HG02870 (cell line): ENCODE results near the gene PHKG2.

Experiments
- ATAC-seq: cut with Tn5 transposase; IDR thresholded peaks from one replicate; pipeline ENCODE4 v1.9.1; 2021; ENCODE audit warnings: mild to moderate bottlenecking, moderate library complexity; ENCODE audit not compliant: unreplicated experiment

The PHKG2 gene

DNA sequence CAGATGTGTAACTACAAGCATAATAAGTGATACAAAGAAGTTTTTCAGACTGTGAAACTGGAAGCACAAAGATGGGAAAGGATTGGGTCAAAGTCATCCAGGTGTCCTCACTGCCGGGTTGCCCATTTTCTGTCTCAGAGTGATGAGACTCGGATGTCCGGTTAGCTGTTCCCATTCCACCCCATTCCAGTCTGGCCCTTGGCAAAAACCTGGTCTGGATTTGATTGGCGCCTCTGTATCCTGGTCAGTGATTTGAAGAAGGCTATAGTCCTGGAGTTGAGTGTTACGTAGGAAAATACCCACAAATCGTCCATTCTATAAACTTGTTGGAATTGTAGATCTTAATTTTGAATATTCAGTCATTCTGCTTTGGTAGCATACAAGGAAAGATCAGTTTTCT, 19.9 kb upstream of the PHKG2 start:
- ATAC-seq = no peak

- no peak for ATAC-seq
Observed at GRCh38 chr16:30728899-30729672, 19.1 kb upstream of the PHKG2 start.

GRCh38 chr16:30731411-30731810, 16.8 kb upstream of the PHKG2 start:
- no peak for ATAC-seq

GRCh38 chr16:30736995-30737793, 11.0 kb upstream of the PHKG2 start:
- no peak for ATAC-seq

GRCh38 chr16:30737794-30738648, 10.2 kb upstream of the PHKG2 start:
- no peak for ATAC-seq

DNA sequence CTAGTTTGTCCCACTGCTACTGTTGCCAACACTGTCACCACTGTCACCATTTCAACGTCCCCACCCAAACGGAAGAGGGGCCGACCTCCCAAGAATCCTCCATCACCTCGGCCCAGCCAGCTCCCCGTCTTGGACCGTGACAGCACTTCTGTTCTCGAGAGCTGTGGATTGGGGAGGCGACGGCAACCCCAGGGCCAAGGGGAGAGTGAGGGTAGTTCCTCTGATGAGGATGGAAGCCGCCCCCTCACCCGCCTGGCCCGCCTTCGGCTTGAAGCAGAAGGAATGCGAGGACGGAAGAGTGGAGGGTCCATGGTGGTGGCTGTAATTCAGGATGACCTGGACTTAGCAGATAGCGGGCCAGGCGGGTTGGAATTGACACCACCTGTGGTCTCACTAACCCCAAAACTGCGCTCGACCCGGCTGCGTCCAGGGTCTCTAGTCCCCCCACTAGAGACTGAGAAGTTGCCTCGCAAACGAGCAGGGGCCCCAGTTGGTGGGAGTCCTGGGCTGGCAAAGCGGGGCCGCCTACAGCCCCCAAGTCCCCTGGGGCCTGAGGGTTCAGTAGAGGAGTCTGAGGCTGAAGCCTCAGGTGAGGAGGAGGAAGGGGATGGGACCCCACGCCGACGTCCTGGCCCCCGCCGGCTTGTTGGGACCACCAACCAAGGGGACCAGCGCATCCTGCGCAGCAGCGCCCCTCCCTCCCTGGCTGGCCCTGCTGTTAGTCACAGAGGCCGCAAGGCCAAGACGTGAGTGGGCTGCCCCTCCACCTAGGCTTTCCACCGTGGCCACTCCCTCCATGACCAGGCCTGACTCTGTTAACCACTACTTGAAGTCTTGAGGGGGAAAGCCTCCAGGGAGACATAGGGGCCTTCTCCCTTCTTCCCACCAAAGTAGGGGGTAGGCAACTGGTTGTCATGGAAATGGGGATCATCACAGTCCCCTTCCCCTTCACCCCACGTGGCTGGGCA, 9.0 kb upstream of the PHKG2 start:
- no peak for ATAC-seq

DNA sequence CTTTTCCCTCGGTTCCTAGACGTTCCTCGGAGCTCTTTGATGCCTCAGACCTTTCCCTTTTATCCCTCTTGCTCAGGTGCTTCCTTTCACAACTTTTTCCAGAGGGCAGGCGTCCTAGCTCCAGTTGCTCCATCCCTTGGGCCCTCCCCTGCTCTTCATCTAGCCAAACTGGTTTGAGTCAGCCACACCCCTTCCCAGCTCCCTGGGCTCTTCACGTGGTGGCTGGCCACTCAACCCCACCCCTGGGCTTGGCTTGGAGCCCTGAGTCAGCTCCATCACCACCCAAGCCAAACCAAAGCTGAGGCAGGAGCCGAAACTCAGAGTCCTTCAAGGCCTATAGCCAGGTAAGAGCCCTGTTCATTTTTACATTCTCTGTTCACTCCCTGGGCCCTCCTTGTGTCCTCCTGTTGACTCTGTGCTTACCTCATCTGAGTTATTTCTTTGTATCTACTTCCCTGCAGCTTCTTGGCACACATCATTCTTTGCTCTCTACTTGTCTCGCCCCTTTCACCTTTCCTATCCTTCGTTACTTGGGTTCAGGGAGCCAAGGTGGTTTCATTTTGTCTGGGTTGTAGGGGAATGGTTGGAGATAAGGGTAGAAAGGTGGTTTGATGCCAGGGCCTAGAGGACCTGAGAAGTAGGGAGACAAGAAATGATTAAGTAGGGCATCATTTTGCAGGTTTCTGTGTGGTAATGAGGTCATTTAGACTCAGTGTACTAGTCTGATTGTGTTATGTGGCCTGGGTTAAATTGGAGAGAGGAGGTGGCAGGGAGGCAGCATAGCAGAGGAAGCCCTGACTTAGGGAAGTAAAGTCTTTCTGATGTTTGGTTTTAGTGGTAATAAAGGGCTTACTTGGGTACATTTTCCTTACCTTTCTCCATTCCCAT, 7.6 kb upstream of the PHKG2 start:
- no peak for ATAC-seq

DNA sequence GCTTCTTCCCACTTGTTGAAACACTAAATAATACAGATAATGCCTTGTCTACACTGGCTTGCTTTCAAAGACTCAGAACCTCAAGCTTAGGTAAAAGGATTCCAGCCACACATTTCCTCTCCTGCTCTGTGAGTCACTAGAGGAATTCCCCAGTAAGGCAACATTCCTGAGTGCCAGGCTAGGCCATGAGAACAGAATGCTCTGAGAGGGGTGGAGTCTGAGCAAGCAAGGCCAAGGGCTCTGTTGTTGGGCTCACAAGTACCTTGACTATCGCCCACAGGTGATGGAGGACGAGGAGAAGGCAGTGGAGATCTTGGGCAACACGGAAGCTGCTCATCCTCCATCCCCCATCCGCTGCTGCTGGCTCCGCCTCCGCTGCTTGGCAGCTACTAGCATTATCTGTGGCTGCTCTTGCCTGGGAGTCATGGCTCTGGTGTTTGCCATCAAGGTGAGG, 6.7 kb upstream of the PHKG2 start:
- no peak for ATAC-seq

- no peak for ATAC-seq
Observed at GRCh38 chr16:30743716-30744115, 4.5 kb upstream of the PHKG2 start.

DNA sequence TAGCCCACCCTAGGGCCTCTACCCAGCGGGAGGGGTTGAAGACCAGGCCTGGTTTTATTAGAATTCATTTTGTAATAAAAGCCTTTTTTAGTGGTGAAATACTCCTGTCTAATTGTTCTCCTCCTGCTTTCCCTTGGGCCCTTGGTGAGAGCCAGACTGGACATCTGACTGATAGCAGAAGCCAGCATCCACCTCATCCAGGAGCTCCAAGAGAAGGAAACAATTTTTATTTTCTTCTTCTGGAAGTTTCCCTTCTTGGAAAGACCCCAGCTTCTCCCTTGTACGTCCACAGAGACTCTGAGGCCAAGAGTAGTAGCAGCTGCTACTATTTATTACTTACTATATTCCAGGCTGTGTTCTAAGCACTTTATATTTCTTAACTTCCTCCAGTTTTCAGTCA, 4.0 kb upstream of the PHKG2 start:
- no peak for ATAC-seq

GRCh38 chr16:30745082-30745481, 3.1 kb upstream of the PHKG2 start:
- no peak for ATAC-seq

GRCh38 chr16:30746638-30747175, 1.5 kb upstream of the PHKG2 start:
- ATAC-seq = no peak

DNA sequence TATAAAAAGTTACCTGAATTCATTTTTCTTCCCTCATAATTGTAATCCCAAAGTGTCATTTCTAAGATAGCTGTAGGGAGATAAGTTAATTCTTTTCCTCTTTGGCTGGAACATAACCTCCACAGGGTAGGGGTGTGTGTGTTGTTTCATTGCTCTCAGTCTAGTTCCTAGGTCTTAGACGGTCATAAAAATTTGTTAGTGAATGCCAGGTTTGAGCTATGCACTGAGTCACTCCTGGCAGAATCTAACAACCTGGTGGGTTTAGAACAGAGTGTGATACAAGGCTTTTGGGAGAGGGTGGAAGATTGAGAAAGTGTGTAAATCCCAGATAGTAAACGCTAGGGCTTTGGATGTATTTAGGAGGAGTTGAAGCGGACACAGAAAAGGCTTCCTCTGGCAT, 894 bp upstream of the PHKG2 start:
- ATAC-seq = no peak

DNA sequence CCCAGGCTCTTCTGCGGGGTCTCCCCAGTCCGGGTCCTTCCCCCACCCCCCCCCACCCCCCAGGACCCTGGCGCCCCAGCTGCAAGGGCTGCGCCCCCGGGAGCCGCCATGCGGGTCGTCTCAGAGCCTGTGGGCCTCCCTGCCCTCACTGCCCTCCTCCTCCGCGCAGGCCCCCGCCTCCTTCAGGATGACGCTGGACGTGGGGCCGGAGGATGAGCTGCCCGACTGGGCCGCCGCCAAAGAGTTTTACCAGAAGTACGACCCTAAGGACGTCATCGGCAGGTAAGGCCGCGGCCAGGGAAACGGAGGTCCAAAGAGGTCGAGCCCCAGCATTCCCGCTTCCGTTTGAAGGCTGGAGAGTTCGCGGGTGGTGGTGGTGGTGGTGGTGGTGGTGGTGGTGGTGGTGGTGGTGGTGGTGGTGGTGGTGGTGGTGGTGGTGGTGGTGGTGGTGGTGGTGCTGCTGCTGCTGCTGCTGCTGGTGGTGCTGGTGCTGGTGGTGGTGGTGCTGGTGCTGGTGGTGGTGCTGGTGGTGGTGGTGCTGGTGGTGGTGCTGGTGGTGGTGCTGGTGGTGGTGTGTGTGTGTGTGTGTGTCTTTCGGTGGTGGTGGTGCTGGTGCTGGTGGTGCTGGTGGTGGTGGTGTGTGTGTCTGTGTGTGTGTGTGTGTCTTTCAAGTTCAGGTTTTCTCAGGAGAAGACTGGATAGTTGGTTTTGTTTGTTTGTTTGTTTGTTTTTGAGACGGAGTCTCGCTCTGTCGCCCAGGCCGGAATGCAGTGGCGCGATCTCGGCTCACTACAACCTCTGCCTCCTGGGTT, 615 bp downstream of the PHKG2 start:
- ATAC-seq = no peak

- no peak for ATAC-seq
Observed at GRCh38 chr16:30750201-30750600, 2.0 kb downstream of the PHKG2 start.

DNA sequence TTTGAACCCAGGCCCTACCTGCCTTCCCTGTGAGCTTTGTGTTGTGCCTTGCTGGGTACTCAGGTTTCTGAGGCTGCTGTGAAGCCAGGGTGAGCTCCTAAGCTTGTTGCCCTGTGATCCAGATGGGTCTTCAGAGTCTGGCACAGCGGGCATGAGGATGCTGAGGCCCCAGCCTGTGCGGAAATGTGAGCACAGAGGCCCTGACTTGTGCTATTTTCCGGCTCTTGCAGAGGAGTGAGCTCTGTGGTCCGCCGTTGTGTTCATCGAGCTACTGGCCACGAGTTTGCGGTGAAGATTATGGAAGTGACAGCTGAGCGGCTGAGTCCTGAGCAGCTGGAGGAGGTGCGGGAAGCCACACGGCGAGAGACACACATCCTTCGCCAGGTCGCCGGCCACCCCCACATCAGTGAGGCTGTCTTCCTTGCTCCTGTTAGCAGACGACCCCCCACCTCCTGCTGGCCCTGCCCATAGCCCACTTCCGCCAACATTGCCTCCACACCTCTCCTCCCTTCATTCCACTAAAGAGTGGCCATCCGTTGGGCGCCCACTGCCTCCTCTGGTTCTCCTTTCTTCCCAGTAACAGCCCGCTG, 2.7 kb downstream of the PHKG2 start:
- ATAC-seq = no peak

- no peak for ATAC-seq
Observed at GRCh38 chr16:30753596-30753995, 5.4 kb downstream of the PHKG2 start.
